Mesothelial cell of epicardium (in vitro differentiated cells): ENCODE measurements around the gene PLCZ1. TPM values are rescaled to one million over a fixed set of nuclear protein-coding genes. Genes with fewer than 3 reads are reported as not detected.

ENCODE experiments used
- DNase-seq, 2 experiments: peaks; one replicate each; pipeline ENCODE4 v3.0.0; 2021; ENCODE audit warnings: low spot score in 2 of 2; ENCODE audit not compliant: unreplicated experiment in 2 of 2
- H3K27ac Mint-ChIP-seq: 2 replicates; pipeline ENCODE4 v1.8.0; 2021; ENCODE audit warnings: mixed read lengths
- H3K27me3 Mint-ChIP-seq: 2 replicates; pipeline ENCODE4 v1.8.0; 2021; ENCODE audit warnings: low read depth, mixed read lengths
- H3K36me3 Mint-ChIP-seq: 2 replicates; pipeline ENCODE4 v1.8.0; 2021; ENCODE audit warnings: mixed read lengths
- H3K4me1 Mint-ChIP-seq: 2 replicates; pipeline ENCODE4 v1.8.0; 2021; ENCODE audit warnings: mixed read lengths
- H3K4me3 Mint-ChIP-seq: 2 replicates; pipeline ENCODE4 v1.8.0; 2021; ENCODE audit warnings: mild to moderate bottlenecking, moderate library complexity, mixed read lengths
- H3K9me3 Mint-ChIP-seq: 2 replicates; pipeline ENCODE4 v1.8.0; 2021; ENCODE audit warnings: mixed read lengths
- total RNA-seq: library from RNA; stranded (reverse); gene quantifications from 3 replicates; pipeline ENCODE4 v1.2.1, GENCODE V29; 2021
- TF ChIP-seq, protein P1 (sequence below): fragments of 200-600 bp; sonication (generic); IDR thresholded peaks from one replicate; pipeline ENCODE4 v1.5.0; 2021; ENCODE audit warnings: antibody characterized with exemption; ENCODE audit not compliant: unreplicated experiment

PLCZ1 gene
- total RNA-seq, 1 donor from 2014 or later, result not detected

DNA sequence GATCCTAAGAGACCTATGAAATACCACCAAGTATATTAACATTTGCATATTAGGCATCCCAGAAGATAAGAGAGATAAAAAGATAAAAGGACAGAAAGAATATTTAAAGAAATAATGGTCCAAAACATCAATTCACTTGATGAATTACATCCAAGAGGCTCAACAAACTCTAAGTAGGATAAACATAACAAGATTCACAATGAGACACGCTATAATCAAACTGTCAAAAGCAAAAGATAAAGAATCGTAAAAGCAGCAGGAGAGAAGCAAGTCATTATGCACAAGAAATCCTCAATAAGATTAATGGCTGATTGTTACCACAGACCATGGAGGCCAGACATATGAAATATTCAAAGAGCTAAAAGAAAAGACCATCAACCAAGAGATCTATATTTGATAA is 79.6 kb downstream of the PLCZ1 start:
- TF ChIP-seq, protein P1, sequence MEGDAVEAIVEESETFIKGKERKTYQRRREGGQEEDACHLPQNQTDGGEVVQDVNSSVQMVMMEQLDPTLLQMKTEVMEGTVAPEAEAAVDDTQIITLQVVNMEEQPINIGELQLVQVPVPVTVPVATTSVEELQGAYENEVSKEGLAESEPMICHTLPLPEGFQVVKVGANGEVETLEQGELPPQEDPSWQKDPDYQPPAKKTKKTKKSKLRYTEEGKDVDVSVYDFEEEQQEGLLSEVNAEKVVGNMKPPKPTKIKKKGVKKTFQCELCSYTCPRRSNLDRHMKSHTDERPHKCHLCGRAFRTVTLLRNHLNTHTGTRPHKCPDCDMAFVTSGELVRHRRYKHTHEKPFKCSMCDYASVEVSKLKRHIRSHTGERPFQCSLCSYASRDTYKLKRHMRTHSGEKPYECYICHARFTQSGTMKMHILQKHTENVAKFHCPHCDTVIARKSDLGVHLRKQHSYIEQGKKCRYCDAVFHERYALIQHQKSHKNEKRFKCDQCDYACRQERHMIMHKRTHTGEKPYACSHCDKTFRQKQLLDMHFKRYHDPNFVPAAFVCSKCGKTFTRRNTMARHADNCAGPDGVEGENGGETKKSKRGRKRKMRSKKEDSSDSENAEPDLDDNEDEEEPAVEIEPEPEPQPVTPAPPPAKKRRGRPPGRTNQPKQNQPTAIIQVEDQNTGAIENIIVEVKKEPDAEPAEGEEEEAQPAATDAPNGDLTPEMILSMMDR, result no peak
- Mint-ChIP-seq H3K4me1 (no peaks in the 10 kb centered on the region), H3K27me3 (no peaks in the 10 kb centered on the region)

DNA sequence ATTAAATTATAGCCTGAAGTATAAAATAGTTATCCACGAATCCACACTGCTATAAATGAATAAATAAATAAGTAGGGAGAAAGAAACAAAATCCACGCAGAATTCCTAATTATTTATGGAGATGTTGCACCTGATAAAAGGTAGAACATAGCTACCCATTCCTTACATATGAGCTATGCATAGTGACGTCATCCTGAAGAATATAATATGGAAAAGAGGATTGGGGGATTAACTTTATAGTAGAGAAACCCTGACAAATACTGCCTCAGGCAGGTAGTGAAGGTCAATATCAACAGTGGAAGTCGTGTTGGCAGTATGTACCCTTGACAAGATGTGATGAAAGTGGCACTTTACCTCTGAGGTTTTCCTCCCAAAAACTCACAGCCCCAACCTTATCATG is 82.5 kb downstream of the PLCZ1 start:
- Mint-ChIP-seq H3K27ac (no peak overlapping the region), H3K27me3 (no peaks in the 10 kb centered on the region), H3K36me3 (peaks cover 4% of the 10 kb centered on the region), H3K4me1 (no peaks in the 10 kb centered on the region), H3K9me3 (peaks cover 28% of the 10 kb centered on the region), H3K4me3 (no peak overlapping the region)
- TF ChIP-seq, protein P1, result no peak
- DNase-seq, result no peak

More for the DNA sequence above, 79.6 kb downstream of the PLCZ1 start:
- Mint-ChIP-seq H3K4me3 (no peak overlapping the region), H3K36me3 (peaks cover 14% of the 10 kb centered on the region), H3K9me3 (peaks cover 54% of the 10 kb centered on the region), H3K27ac (no peak overlapping the region)
- no peak for DNase-seq

DNA sequence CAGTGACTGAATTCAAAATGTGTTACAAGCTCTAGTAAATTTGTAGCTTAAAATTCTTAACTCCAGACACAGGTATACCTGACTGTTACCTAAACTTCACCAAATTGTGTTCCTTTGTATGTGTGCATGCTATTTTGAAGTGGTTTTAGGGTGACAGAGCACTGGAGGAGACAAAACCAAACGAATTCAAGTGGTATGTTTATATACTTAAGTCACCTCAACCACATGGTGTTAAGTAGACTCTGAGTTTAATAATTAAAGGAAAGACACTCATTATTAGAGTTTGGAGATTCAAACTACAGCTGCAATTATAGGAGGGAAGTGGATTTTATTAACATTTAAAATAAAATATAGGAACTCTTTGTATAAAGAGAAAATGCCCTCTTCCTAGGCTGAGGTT is 84.3 kb downstream of the PLCZ1 start:
- no peak overlapping the region for H3K27ac Mint-ChIP-seq
- H3K36me3 Mint-ChIP-seq, result peaks cover 4% of the 10 kb centered on the region
- DNase-seq, result no peak
- no peak overlapping the region for H3K4me3 Mint-ChIP-seq
- no peaks in the 10 kb centered on the region for H3K4me1 Mint-ChIP-seq
- H3K27me3 Mint-ChIP-seq, result no peaks in the 10 kb centered on the region
- H3K9me3 Mint-ChIP-seq, result peaks cover 17% of the 10 kb centered on the region
- TF ChIP-seq, protein P1, result no peak

DNA sequence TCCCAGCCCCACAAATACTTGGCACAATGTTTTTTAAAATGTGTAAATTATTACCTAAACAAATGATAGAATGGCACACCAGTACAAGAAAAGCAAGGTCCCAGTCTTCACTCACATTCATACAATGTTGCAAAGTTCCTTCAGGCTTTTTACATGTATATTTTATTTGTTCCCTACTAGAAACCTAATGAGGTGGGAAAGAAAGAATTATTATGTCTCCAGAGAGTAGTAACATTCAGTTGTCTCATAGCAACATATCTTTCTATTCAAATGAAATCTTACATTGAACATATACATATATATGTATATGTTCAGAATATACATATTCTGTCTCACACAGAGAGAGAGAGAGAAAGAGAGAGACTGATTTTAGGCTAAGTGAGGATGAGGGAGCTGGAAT is 85.2 kb downstream of the PLCZ1 start:
- H3K4me3 Mint-ChIP-seq, result no peak overlapping the region
- peaks cover 2% of the 10 kb centered on the region for H3K36me3 Mint-ChIP-seq
- TF ChIP-seq, protein P1, result no peak
- no peaks in the 10 kb centered on the region for H3K27me3 Mint-ChIP-seq
- no peak overlapping the region for H3K27ac Mint-ChIP-seq
- H3K9me3 Mint-ChIP-seq, result peaks cover 8% of the 10 kb centered on the region
- DNase-seq, result no peak
- no peaks in the 10 kb centered on the region for H3K4me1 Mint-ChIP-seq

DNA sequence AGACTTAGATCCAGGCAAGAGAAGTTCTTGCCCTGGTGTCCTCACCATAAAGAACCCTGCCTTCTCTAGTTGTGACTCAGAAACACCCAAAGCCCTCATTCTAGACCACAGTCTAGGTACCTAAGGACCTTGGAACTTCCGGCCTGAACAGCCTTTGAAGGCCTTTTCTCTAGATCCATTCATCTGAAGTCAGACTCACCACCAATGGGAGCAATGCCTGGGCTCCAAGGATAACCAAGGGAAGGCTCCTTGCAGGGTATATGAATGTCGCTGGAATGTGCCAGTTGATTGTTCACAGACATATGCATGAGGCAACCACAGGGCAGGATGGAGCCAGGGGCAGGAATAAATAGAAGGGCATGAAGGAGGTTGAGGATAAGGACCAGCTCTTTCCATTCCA is 86.3 kb downstream of the PLCZ1 start:
- no peak for DNase-seq
- no peak overlapping the region for H3K27ac Mint-ChIP-seq
- peaks cover 2% of the 10 kb centered on the region for H3K4me1 Mint-ChIP-seq
- H3K36me3 Mint-ChIP-seq, result no peaks in the 10 kb centered on the region
- H3K4me3 Mint-ChIP-seq, result no peak overlapping the region
- no peaks in the 10 kb centered on the region for H3K9me3 Mint-ChIP-seq
- H3K27me3 Mint-ChIP-seq, result no peaks in the 10 kb centered on the region
- TF ChIP-seq, protein P1, result no peak

DNA sequence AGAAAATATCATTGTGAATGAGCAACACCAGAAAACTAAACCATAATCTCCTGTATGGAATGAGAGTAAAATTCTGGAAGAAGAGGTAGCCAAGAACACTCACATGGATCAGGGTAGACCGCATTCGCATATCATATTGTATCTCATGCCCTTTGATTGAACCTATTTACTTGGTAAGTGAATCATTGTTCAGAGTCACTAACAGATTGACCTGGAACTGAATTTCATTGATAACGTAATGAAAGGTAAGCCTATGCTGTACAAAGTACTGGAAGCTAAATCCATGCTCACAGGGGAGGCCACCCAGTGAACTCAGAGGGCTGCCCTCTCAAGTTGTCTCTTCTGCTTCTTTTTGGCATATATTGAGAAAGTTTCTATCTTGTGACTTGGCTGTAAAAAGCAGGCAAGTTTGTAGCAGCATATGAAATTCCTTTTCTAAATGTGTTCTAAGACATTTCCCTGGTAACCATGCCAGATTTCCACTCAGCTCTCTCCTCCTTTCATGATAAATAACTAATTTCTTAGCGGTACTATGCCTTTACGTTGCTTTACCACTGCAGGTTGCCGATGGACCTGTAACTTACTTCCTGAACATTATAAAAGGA is 91.4 kb downstream of the PLCZ1 start:
- Mint-ChIP-seq H3K27ac (no peak overlapping the region), H3K4me3 (no peak overlapping the region), H3K27me3 (no peaks in the 10 kb centered on the region), H3K4me1 (peaks cover 18% of the 10 kb centered on the region), H3K9me3 (no peaks in the 10 kb centered on the region), H3K36me3 (no peaks in the 10 kb centered on the region)
- TF ChIP-seq, protein P1, result no peak
- DNase-seq, result no peak
